Rectal smooth muscle tissue (tissue), 1 donor: ENCODE results near the gene SSUH2.

ENCODE experiments used
- H3K27ac ChIP-seq: one replicate; pipeline ENCODE4 v1.7.0; 2013; ENCODE audit warnings: low read depth, low read length, inconsistent platforms
- H3K27me3 ChIP-seq: one replicate; pipeline ENCODE4 v1.7.0; 2013; ENCODE audit warnings: low read length; ENCODE audit not compliant: control insufficient read depth, insufficient read depth
- H3K36me3 ChIP-seq: one replicate; pipeline ENCODE4 v1.7.0; 2013; ENCODE audit warnings: low read length; ENCODE audit not compliant: control insufficient read depth, insufficient read depth
- H3K4me1 ChIP-seq: one replicate; pipeline ENCODE4 v1.7.0; 2013; ENCODE audit warnings: low read length; ENCODE audit not compliant: control insufficient read depth, insufficient read depth
- H3K4me3 ChIP-seq: one replicate; pipeline ENCODE4 v1.7.0; 2013; ENCODE audit warnings: low read length
- H3K9ac ChIP-seq: one replicate; pipeline ENCODE4 v1.7.0; 2013; ENCODE audit warnings: low read length

SSUH2 gene

DNA sequence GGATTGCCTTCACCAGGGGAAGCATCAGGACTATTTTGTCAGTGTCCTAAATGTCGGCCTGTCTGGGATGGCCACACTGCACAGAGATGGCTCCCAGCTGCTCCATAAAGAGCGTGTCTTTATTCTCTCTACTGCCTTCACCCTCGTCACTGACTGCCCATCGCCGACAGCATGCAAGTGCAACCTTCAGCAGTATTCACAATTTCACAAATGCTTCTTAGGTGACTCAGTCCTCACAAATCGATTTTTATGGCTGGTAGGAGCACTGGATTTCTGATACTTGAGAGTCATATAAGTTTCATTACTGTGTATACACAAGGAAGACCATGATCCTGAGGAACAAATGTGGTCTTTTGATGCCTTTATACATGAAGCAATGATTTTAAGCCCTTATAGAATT lies 1.1 kb upstream of the SSUH2 start:
- Histone ChIP-seq H3K9ac (no peak overlapping the region), H3K27me3 (no peaks in the 10 kb centered on the region), H3K27ac (no peak overlapping the region), H3K36me3 (no peaks in the 10 kb centered on the region), H3K4me1 (no peaks in the 10 kb centered on the region), H3K4me3 (no peak overlapping the region)

DNA sequence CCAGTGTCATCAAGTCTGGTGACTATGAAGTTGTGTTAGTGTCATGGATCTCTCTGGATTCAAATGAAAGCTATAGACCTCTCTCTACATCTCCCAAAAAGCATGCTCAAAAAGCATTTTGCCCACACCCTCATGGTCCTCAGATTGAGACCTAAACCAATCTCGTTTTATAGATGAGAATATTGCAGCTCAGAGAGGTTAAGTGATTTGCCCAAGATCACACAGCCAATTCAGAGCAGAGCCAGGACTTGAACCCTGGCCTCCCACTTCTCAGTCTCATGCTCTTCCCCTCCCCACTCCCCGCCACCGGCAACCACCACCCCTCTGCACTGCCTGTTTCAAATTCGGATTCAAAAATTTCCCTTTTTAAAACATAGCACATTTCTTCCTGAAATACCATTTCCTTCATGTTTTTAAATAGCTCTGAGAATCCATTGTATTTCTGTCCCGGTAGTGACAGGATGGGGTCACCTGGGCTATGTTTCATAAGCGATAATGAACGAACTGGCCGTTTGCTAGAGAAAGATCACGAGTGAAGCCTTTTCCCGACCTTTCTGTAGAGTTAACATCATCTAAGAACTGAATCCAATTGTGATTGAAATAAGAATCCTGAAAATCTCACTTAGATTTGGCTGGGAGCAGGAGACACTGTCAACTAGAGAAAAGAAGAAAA lies 769 bp downstream of the SSUH2 start:
- no peak overlapping the region for H3K4me3 ChIP-seq
- H3K36me3 ChIP-seq: no peaks in the 10 kb centered on the region
- no peak overlapping the region for H3K27ac ChIP-seq
- no peaks in the 10 kb centered on the region for H3K27me3 ChIP-seq
- no peaks in the 10 kb centered on the region for H3K4me1 ChIP-seq
- no peak overlapping the region for H3K9ac ChIP-seq

DNA sequence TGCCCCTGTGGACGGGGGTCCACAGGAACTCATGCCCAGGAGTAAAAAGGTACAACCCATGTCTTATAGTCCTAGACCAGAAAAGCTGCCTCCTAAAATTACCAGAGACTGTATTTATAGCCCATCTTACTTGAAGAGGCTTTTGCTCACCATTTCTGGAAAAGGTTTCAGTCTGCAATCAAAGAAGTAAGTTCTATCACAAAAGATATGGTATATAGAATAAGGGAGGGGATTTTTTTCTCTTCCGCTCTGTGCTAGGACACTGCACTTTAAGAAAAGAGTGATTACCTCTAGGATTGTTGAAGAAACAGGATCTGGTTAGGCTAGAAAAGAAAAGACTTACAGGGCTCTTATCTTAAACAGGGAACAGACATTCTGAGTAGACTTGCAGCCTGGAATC lies 2.6 kb downstream of the SSUH2 start:
- Histone ChIP-seq H3K27ac (no peak overlapping the region), H3K36me3 (no peaks in the 10 kb centered on the region), H3K9ac (no peak overlapping the region), H3K27me3 (no peaks in the 10 kb centered on the region), H3K4me1 (no peaks in the 10 kb centered on the region), H3K4me3 (no peak overlapping the region)

DNA sequence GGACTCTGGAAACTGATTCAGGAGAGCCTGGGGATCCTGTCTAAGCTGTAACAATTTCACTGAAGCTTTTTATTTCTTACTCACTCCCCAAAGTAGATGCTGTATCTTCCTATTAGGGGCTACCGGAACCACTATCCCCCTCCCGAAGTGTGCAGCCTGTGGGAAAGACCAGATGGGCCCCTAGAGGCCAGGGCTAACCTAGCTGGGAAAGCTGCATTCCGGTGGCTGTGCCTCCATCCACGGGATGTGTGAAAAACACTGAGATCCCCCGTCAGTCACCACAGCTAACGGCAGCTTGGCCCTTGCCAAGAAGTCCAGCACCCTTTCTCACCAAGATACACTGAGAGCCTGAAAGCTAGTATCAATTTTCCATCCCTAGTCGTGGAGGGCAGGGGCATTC lies 3.1 kb downstream of the SSUH2 start:
- Histone ChIP-seq H3K36me3 (no peaks in the 10 kb centered on the region), H3K9ac (no peak overlapping the region), H3K27ac (no peak overlapping the region), H3K4me3 (no peak overlapping the region), H3K27me3 (no peaks in the 10 kb centered on the region), H3K4me1 (no peaks in the 10 kb centered on the region)

DNA sequence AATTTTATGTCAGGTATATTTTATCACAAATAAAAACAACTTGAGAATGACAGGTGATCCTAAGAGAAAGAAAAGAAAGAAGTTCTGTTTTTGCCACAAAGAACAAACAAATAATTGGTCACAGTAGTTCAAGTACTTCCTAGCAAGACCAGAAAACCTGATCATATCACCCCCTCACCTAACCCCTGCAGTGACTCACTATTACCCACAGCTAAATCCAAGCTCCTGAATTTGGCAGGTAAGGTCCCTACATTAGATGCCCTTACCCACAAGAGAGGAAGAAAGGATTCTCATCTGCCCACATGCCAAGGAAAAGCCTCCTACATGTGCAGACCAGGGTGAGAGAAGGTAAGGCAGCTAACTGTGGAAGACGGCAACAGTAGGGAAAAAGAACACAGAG lies 4.4 kb downstream of the SSUH2 start:
- no peaks in the 10 kb centered on the region for H3K27me3 ChIP-seq
- H3K4me1 ChIP-seq: no peaks in the 10 kb centered on the region
- no peak overlapping the region for H3K4me3 ChIP-seq
- H3K9ac ChIP-seq: no peak overlapping the region
- H3K27ac ChIP-seq: no peak overlapping the region
- no peaks in the 10 kb centered on the region for H3K36me3 ChIP-seq

DNA sequence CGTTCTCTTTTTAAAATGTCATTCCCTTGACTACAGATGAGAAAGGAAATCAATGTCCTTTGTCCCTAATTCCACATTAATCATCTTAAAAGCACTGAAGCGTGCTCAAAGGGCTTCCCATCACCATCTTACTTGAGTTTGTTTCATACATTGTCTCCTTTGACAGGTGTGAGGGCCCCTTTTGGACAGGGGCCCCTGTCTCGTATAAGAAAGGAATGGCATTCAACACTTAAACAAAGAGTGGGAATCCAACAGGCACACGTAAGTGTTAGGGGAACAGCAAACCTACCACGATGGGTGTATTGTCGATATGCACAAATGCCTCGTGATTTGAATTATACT lies 5.0 kb downstream of the SSUH2 start:
- Histone ChIP-seq H3K36me3 (no peaks in the 10 kb centered on the region), H3K27ac (no peak overlapping the region), H3K4me1 (no peaks in the 10 kb centered on the region), H3K9ac (no peak overlapping the region), H3K4me3 (no peak overlapping the region), H3K27me3 (no peaks in the 10 kb centered on the region)

DNA sequence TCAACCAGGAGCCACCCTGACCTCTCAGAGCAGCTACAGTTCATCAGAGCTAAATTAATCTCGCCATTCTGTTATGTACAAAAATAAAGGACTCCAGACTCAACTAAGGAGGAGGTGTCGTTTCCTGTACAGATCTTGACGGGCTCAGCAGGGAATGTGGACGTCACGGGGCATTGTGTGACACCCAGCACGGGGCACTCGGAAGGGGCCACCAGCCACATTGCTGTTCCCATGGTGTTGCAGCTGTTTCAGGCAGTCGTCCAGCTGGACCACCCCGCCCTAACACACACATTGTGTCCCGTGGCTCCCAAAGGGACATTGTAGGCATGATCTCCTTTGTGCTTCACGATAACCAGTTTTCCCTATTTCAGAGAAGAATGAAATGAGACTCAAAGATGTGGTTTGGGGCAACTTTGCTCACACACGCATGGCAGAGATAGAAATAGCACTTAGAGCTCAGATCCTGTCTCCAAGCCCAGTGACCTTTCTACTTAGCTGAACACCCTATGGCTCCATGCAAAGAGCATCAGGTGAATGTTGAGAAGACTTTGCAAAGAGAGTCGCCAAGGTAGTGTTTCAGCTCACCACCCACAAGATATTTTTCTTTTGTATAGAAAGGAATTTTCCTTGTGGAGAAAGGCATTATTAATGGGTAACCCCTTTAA lies 5.5 kb downstream of the SSUH2 start:
- no peaks in the 10 kb centered on the region for H3K4me1 ChIP-seq
- H3K36me3 ChIP-seq: no peaks in the 10 kb centered on the region
- no peak overlapping the region for H3K27ac ChIP-seq
- no peak overlapping the region for H3K4me3 ChIP-seq
- no peak overlapping the region for H3K9ac ChIP-seq
- no peaks in the 10 kb centered on the region for H3K27me3 ChIP-seq

DNA sequence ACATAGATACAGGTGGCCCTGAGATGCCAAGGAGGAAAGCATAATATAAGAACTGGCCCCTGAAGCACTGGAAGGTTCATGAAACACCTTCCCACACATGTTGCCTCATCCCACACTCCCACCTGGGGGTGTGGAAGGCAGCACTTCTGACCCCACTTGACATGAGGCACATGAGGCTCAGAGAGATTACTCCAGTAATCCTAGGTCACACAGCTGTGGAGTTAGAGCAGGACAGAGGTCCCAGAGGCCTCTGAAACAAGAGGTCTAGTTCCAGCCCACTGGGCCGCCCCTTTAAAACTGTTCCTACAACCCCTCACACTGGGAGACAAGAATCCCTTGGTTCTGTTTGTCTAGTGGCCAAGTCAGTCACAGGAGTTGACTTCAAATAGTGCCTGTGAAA lies 7.2 kb downstream of the SSUH2 start:
- H3K36me3 ChIP-seq: no peaks in the 10 kb centered on the region
- no peaks in the 10 kb centered on the region for H3K4me1 ChIP-seq
- no peak overlapping the region for H3K27ac ChIP-seq
- no peak overlapping the region for H3K9ac ChIP-seq
- no peak overlapping the region for H3K4me3 ChIP-seq
- H3K27me3 ChIP-seq: no peaks in the 10 kb centered on the region

DNA sequence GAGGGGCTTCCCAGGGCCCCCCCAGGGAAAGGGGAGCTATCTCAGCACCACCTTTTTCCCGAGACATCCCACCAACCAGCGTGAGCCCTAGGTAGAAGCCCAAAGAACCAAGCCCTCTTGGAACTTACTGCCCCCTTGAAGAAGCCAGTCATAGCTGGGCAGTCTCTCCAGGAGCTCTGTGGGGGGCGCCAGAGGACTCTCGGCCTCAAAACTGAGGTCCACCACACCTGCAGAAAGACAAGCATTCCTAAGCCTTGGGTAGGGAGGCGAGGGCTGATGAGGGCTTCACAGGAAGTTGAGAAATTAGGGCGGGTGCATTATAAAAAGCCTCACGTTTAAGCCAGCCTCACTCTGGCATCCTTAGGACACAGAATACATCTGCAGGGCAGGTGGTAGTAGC lies 9.0 kb downstream of the SSUH2 start:
- Histone ChIP-seq H3K27ac (no peak overlapping the region), H3K9ac (no peak overlapping the region), H3K27me3 (no peaks in the 10 kb centered on the region), H3K4me1 (no peaks in the 10 kb centered on the region), H3K36me3 (no peaks in the 10 kb centered on the region), H3K4me3 (no peak overlapping the region)

DNA sequence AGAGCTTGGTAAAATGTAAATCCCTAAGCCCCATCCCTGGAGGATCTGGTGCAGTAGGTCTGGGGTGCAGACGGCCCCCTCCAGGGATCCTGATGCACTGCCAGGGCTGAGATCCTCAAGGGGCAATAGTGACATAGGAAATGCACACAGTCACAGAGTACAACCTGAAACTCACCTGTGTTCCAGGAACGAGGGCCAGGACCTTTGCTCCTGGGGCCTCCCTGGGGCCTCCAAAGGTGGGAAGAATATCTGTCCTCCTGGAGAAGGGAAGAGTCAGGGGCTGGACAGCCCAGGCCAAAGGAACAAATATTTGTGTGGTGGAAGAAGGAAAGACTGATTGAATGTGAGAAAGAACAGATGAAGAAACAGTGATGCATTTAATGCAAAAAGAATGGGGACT lies 9.5 kb downstream of the SSUH2 start:
- H3K36me3 ChIP-seq: no peaks in the 10 kb centered on the region
- no peak overlapping the region for H3K27ac ChIP-seq
- H3K27me3 ChIP-seq: no peaks in the 10 kb centered on the region
- H3K4me1 ChIP-seq: no peaks in the 10 kb centered on the region
- H3K4me3 ChIP-seq: no peak overlapping the region
- no peak overlapping the region for H3K9ac ChIP-seq

DNA sequence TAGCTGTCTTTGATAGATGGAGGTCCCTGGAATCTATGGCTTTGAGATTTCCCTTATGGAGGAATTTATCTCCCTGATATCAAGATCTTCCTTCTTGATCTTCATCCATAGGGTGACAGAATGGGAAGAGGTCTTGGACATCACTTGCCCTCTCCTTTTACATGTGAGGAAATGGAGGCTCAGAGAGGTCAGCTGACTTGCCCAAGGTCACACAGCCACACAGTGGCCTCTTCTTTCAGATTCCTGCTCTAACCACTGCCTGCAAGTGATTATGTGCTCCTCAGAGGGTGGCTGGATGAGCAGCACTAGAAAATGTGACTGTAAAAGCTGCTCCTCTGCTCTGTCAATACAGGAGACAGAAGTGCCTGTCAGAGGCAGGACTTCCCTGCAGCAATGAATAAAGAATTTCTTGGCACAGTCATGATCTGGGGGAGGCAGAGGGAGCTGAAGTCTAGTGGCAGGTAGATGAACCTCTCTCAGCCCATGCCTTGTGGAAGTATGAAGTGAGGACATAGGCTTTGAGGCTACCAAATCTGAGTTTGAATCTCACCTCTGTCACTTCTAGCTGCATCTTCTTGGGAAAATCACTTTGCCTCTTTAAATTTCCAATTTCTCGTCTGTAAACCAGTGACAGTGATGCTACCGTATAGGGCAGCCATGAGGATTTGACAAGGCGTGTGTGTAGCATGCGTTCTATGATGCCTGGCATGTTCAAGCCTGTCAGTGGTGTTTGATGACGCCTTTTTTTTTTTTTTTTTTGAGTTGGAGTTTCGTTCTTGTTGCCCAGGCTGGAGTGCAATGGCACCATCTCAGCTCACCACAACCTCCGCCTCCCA lies 12.0 kb downstream of the SSUH2 start:
- Histone ChIP-seq H3K27ac (no peak overlapping the region), H3K36me3 (no peaks in the 10 kb centered on the region), H3K9ac (no peak overlapping the region), H3K4me1 (no peaks in the 10 kb centered on the region), H3K27me3 (no peaks in the 10 kb centered on the region), H3K4me3 (no peak overlapping the region)

DNA sequence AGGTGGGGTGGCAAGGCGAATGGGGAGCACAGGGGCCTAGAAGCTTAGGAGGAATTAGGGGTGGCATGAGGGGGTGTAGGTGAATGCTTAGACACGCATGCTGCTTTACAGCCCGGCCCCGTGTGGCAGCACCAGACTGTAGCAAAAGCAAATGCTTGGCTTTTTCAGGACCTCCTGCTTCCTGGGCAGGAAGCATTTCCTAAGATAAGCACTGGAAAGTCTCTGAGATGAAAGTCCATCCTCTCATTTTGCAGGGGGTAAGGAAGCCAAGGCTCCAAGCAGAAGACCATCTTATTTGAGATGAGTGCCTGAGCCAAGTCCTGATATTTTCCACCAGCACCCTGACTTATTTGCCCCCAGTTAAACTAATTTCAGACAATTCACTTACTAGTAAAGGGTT lies 12.9 kb downstream of the SSUH2 start:
- Histone ChIP-seq H3K36me3 (no peaks in the 10 kb centered on the region), H3K4me3 (no peak overlapping the region), H3K27me3 (no peaks in the 10 kb centered on the region), H3K9ac (no peak overlapping the region), H3K27ac (no peak overlapping the region), H3K4me1 (no peaks in the 10 kb centered on the region)
